ENCODE data around the gene MMRN1. TPM values are rescaled to one million over a fixed set of nuclear protein-coding genes. Genes with fewer than 3 reads are reported as not detected.

MMRN1 gene, protein sequence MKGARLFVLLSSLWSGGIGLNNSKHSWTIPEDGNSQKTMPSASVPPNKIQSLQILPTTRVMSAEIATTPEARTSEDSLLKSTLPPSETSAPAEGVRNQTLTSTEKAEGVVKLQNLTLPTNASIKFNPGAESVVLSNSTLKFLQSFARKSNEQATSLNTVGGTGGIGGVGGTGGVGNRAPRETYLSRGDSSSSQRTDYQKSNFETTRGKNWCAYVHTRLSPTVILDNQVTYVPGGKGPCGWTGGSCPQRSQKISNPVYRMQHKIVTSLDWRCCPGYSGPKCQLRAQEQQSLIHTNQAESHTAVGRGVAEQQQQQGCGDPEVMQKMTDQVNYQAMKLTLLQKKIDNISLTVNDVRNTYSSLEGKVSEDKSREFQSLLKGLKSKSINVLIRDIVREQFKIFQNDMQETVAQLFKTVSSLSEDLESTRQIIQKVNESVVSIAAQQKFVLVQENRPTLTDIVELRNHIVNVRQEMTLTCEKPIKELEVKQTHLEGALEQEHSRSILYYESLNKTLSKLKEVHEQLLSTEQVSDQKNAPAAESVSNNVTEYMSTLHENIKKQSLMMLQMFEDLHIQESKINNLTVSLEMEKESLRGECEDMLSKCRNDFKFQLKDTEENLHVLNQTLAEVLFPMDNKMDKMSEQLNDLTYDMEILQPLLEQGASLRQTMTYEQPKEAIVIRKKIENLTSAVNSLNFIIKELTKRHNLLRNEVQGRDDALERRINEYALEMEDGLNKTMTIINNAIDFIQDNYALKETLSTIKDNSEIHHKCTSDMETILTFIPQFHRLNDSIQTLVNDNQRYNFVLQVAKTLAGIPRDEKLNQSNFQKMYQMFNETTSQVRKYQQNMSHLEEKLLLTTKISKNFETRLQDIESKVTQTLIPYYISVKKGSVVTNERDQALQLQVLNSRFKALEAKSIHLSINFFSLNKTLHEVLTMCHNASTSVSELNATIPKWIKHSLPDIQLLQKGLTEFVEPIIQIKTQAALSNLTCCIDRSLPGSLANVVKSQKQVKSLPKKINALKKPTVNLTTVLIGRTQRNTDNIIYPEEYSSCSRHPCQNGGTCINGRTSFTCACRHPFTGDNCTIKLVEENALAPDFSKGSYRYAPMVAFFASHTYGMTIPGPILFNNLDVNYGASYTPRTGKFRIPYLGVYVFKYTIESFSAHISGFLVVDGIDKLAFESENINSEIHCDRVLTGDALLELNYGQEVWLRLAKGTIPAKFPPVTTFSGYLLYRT
- total RNA-seq (2021; fragmentation: NEBNext Ultra II Directional; extraction: Animal tissue kit (Norgen Biotek cat#: 25700)): not detected in 2 replicates
- 0.02 TPM in 1 of 2 replicates, not detected in the other for polyA plus RNA-seq (2011; rRNA removed)
- polyA plus RNA-seq (2011; cell fraction: cytosol; rRNA removed): 0.01 TPM
- polyA plus RNA-seq (2011; cell fraction: nucleus; rRNA removed): not detected
- polyA plus RNA-seq (2012, experiment 1 of 2): 0.07 to 0.18 TPM in 2 of 4 replicates, not detected in the others
- polyA plus RNA-seq (2012, experiment 2 of 2): not detected
- not detected for polyA plus RNA-seq (2013, experiment 1 of 2)
- not detected for polyA plus RNA-seq (2013, experiment 2 of 2)
- polyA minus RNA-seq (2011; rRNA and poly(A)+ RNA removed): 0.03 TPM in 1 of 2 replicates, not detected in the other
- polyA minus RNA-seq (2011; cell fraction: cytosol; rRNA and poly(A)+ RNA removed): not detected
- polyA minus RNA-seq (2011; cell fraction: nucleus; rRNA and poly(A)+ RNA removed): not detected
- long read RNA-seq, experiment 1: 0 reads
- long read RNA-seq, experiment 2: 0 reads

DNA sequence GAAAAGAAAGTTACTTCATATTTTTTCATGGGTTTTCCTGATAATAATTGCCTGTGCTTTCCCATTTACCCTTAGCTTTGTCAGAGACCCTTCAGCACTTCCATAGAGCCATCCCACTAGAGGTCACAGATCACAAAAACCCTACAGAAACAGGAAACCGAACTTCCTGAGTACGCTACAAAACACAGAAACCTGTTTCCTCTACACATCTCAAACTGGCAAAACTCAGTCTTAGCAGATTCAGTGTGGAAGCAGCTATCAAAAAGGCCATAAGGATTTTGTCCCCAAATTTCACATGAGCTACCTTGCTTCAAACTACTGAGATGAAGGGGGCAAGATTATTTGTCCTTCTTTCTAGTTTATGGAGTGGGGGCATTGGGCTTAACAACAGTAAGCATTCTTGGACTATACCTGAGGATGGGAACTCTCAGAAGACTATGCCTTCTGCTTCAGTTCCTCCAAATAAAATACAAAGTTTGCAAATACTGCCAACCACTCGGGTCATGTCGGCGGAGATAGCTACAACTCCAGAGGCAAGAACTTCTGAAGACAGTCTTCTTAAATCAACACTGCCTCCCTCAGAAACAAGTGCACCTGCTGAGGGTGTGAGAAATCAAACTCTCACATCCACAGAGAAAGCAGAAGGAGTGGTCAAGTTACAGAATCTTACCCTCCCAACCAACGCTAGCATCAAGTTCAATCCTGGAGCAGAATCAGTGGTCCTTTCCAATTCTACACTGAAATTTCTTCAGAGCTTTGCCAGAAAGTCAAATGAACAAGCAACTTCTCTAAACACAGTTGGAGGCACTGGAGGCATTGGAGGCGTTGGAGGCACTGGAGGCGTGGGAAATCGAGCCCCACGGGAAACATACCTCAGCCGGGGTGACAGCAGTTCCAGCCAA is at the start of gene MMRN1:
Gene MMRN1, plus strand, starts transcription at position 206 of the 902 bp plus-strand sequence. Its CDS starts 118 bp downstream, at position 324.
- Histone ChIP-seq H3K23ac (ENCODE audit: insufficient read length) (no peak within 1 kb of the TSS), H2BK12ac (ENCODE audit: low read depth, low read length) (no peak within 1 kb of the TSS), H3K56ac (replicated peaks; ENCODE audit: insufficient read length, low read depth, low read length) (no peak within 1 kb of the TSS), H3K4me2 (ENCODE audit: insufficient read depth in 1 of 2, low read depth in 2 of 2, low read length in 2 of 2) (no peak within 1 kb of the TSS), H3K36me3 (ENCODE audit: control insufficient read depth in 2 of 4, insufficient read depth in 4 of 4, low read length in 3 of 4) (no peaks in the 10 kb centered on the region), H2AFZ (ENCODE audit: low read length) (peak within 1 kb of the TSS; percentile 49; the same call in 1 of the 2 replicates), H2BK20ac (ENCODE audit: low read length) (no peak within 1 kb of the TSS), H2BK15ac (ENCODE audit: low read length) (no peak within 1 kb of the TSS), H3K79me2 (ENCODE audit: control insufficient read depth in 1 of 2, insufficient read depth in 2 of 2, low read length in 2 of 2) (no peaks in the 10 kb centered on the region), H3K27ac (ENCODE audit: low read depth, low read length) (no peak within 1 kb of the TSS), H4K5ac (ENCODE audit: insufficient read length, low read depth, low read length) (no peak within 1 kb of the TSS), H3K4ac (replicated peaks; ENCODE audit: insufficient read length, low read depth, low read length) (no peak within 1 kb of the TSS), H3K9ac (replicated peaks in 1 of 4; ENCODE audit: extremely low read depth in 1 of 4, low read depth in 3 of 4, low read length in 3 of 4) (no peak within 1 kb of the TSS), H3K4me1 (replicated peaks in 1 of 4; ENCODE audit: control insufficient read depth in 3 of 4, insufficient read depth in 4 of 4, low read length in 3 of 4) (no peaks in the 10 kb centered on the region), H3K79me1 (ENCODE audit: low read depth, low read length) (no peaks in the 10 kb centered on the region), H2AK5ac (ENCODE audit: low read depth, low read length) (no peak within 1 kb of the TSS), H3K9me3 (ENCODE audit: insufficient read depth in 2 of 2, low read depth in 1 of 2, low read length in 1 of 2) (no peaks in the 10 kb centered on the region), H3K23me2 (ENCODE audit: low read depth, low read length) (no peaks in the 10 kb centered on the region), H2BK5ac (ENCODE audit: low read depth, low read length) (no peak within 1 kb of the TSS), H3K14ac (ENCODE audit: insufficient read length) (no peak within 1 kb of the TSS), H3K18ac (ENCODE audit: extremely low read depth, low read length) (no peak within 1 kb of the TSS), H3K4me3 (ENCODE audit: extremely low read depth in 1 of 4, insufficient read depth in 2 of 4, low read depth in 3 of 4, low read length in 4 of 4) (no peak within 1 kb of the TSS), H4K20me1 (replicated peaks in 1 of 2; ENCODE audit: control insufficient read depth in 1 of 2, insufficient read depth in 2 of 2, low read length in 2 of 2) (no peaks in the 10 kb centered on the region), H3K27me3 (replicated peaks in 1 of 4; ENCODE audit: control insufficient read depth in 3 of 4, extremely low read depth in 1 of 4, insufficient read depth in 3 of 4, low read length in 3 of 4) (peaks cover 0 to 1% (median 0%) of the 10 kb centered on the region in 4 experiments; a peak in 1 of 7 replicates), H4K91ac (replicated peaks; ENCODE audit: insufficient read length, low read length) (no peak within 1 kb of the TSS), H4K8ac (ENCODE audit: extremely low read depth, insufficient read depth, low read length) (no peak within 1 kb of the TSS), H2BK120ac (replicated peaks; ENCODE audit: low read depth, low read length) (no peak within 1 kb of the TSS)
- 89% methylated on average over 11 of the region's 11 CpGs; no CpG with 5 or more reads in 1 of the 2 experiments for WGBS, 2 experiments (ENCODE audit: extremely low coverage in 1 of 2, insufficient coverage in 1 of 2, insufficient read length in 1 of 2, insufficient replicate concordance in 2 of 2, low coverage in 1 of 2, low lambda C conversion rate in 2 of 2, missing lambda C conversion rate in 1 of 2)
- ChIA-PET CTCF (ENCODE audit: partially characterized antibody) (interaction anchor here (0.6 to 2.0 kb wide), 3 partner anchors 8 to 412 kb away, joined by 3 to 6 read pairs (median 3); no protein-coding TSS in a partner anchor), POLR2A (ENCODE audit: partially characterized antibody) (no interaction called here)
- DNase-seq (ENCODE audit: low read depth in 1 of 2, low spot score in 2 of 2) (no peak), FAIRE-seq (peak; percentile 24)
- no peak for TF ChIP-seq TCF12 (IDR thresholded peaks at IDR 0.05; ENCODE audit: low read depth, low read length)
- no peak for TF ChIP-seq POLR2AphosphoS5 (IDR thresholded peaks at IDR 0.05; ENCODE audit: low read depth, low read length)
- no peak for TF ChIP-seq RFX5 (IDR thresholded peaks at IDR 0.05; ENCODE audit: borderline replicate concordance, low read depth, low read length)
- no peak for TF ChIP-seq POU5F1 (IDR thresholded peaks at IDR 0.05; ENCODE audit: low read depth, low read length)
